NCI-H446 (cell line): ENCODE results near the gene CHMP2A.

Experiments used
- DNase-seq, 2 experiments: peaks; one replicate each; lab custom pipeline; 2025; lab: John Stamatoyannopoulos, UW

CHMP2A gene

GRCh38 chr19:58569943-58570670 lies 15.2 kb upstream of the CHMP2A start:
- DNase-seq, result no peak

DNA sequence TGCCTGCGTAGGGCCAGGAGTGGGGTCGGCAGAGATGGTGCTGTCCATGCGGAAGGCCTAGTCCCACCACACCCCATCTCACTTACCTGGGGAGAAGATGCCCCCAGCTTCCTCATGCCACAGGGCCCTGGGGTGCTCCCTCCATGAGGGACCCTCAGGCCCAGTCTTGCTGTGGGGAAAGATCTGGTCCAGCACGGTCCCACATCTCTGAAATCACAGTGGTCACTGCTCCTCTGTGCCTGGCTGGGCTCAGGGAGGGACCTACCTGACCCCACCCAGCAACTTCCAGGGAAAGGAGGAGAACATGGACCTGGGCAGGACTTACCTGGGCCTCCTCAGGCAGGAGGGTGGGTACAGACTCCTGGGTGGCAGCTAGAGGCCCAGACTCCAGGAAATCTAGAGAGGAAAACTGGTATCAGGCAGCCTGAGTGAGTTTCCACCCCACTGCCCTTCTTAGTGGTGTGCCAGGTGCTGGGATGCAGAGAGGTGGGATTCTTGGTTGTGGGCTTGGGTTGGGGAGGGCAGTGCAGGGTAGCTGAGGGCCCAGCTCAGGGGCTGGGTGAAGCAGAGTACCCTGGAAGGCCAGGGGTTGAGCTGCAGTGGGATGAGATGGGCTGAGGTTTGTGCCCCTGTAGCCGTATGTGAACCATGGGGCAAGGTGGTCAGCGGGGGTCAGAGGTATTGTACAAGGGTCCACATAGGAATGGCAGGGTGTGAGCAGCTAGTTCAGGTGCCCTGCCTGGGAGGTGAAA lies 14.5 kb upstream of the CHMP2A start:
- no peak for DNase-seq

GRCh38 chr19:58568453-58569130 lies 13.7 kb upstream of the CHMP2A start:
- no peak for DNase-seq

DNA sequence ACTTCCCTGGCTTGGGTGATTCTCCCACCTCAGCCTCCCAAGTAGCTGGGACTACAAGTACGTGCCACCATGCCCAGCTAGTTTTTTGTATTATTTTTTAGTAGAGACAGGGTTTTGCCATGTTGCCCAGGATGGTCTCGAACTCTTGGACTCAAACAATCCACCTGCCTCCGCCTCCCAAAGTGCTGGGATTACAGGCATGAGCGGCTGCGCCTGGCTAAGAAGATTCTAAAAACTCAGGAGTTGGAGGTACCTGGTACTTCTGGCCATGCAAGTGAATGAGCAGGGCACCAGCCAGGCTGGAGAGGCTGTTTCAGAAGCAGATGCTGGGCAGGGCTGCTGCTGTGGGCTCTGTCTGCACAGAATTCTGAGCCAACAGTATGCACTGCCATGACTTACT lies 12.1 kb upstream of the CHMP2A start:
- DNase-seq, result no peak

DNA sequence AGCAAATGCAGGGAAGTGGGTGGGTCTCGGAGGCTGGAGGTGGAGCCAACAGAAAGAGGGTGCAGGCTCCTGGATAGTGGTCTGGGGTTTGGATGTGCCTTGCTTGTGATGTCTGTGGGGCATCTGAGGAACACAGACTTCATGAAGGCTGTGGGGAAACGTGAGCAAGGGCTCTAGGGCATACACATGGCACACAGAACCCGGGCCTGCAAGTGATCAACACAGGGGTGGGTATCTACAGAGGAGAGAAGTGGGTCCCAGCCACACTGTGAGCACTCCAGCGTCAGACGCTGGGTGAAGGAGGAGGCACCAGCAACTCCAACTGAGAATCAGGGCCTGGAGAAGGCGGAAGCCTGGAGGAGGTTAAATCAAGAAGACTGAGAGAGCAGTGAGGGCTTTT lies 8.9 kb upstream of the CHMP2A start:
- DNase-seq, result no peak

- no peak for DNase-seq
Measured at GRCh38 chr19:58563034-58563573, 8.2 kb upstream of the CHMP2A start.

DNA sequence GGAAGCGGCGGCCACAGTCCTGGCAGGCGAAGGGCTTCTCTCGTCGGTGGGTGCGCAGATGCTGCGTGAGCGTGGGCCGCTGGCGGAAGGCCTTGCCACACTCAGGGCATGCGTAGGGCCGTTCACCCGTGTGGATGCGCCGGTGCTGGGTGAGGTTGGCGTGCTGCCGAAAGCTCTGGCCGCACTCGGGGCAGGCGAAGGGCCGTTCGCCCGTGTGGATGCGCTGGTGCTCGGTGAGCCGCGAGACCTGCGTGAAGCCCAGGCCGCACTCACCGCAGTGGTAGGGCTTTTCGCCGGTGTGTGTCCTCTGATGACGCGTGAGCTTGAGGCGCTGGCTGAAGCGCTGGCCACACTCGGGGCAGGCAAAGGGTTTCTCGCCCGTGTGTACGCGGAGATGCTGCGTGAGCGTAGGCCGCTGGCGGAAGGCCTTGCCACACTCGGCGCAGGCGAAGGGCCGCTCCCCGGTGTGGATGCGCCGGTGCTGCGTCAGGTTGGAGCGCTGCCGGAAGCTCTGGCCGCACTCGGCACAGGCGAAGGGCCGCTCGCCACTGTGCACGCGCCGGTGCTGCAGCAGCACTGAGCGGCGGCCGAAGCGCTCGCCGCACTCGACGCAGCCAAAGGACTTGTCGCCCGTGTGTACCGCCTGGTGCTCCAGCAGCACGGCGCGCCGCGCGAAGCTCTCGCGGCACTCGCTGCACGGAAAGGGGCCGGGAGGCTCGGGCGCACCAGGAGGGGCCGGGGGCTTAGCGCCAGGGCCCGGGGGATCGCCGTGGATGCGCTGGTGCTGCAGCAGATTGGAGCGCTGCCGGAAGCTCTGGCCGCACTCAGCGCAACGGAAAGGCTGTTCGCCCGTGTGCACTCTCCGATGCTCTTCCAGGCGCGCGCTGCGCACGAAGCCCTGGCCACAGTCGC lies 7.5 kb upstream of the CHMP2A start:
- DNase-seq, result no peak

DNA sequence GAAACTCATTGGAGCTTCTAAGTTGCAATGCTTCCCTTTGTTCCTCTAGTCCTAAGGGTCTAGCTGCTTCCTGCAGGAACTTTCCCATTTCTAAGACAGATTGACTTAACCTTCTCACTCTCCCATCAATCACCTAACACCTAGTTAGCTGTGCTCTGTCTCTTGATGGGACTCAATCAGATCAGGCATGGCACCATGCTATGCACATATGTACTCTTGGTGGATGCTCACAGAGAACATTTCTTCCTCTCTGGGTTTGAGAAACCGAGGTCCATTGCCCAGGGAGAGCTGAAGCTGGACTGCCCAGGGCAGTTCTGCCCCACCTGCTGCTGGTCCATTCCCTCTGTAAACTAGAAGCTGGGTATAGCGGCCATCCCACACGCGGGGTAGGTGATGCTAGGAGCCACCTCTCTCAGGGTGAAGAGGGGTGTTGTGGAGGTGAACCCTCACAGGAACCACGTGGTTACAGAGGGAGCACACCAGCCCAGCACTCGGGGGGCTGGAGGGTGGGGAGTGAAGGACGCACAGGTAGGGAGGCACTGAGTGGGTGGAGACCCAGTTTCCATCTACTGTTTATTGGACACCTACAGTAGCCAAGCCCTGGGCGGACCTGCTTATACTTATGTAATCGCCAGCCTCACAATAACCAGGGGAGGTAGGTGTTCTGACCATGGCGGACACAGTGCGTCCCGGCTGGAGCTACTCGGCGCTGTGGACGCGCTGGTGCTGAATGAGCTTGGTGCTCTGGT lies 6.6 kb upstream of the CHMP2A start:
- DNase-seq, result no peak

- DNase-seq, result no peak
Measured at GRCh38 chr19:58560921-58561320, 6.0 kb upstream of the CHMP2A start.

- no peak for DNase-seq
Measured at GRCh38 chr19:58560007-58560887, 5.3 kb upstream of the CHMP2A start.

- DNase-seq, result no peak
Measured at GRCh38 chr19:58559275-58560006, 4.5 kb upstream of the CHMP2A start.

DNA sequence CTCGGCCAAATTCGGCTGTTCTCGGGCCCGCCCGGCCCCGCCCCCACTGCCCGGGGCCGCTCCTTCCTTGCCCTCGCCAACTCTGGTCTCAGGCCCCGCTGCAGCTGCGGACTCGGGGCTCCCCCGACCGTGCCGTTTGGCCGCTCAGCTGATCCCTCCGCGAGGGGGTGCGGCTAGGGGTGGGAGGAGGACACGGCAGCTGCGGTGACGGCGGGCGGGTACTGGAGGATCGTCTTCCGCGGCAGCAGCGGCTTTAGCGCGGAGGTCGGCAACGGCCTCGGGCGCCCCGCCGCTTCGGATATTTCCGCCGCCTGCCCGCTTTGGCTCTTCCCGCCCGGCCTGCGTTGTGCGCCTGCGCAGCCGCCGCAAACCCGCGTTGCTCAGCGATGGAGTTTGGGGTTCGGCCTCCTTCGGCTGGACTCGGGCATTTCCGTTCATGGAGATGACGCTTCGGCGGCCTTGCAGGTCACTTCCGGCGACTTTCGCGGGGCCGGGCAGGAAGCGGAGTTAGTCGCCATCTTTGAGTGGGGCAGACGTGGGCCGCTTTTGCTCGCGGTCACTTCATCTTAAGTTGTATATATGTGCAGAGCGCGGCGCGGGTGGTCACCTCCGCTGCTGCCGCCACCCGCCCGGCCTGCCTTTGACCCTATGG lies 3.8 kb upstream of the CHMP2A start:
- no peak for DNase-seq

- no peak for DNase-seq
Measured at GRCh38 chr19:58558066-58558622, 3.2 kb upstream of the CHMP2A start, which contains the start of gene UBE2M. Gene UBE2M (minus strand): TSS chr19:58558611. CDS start chr19:58558381, 230 bp downstream.

DNA sequence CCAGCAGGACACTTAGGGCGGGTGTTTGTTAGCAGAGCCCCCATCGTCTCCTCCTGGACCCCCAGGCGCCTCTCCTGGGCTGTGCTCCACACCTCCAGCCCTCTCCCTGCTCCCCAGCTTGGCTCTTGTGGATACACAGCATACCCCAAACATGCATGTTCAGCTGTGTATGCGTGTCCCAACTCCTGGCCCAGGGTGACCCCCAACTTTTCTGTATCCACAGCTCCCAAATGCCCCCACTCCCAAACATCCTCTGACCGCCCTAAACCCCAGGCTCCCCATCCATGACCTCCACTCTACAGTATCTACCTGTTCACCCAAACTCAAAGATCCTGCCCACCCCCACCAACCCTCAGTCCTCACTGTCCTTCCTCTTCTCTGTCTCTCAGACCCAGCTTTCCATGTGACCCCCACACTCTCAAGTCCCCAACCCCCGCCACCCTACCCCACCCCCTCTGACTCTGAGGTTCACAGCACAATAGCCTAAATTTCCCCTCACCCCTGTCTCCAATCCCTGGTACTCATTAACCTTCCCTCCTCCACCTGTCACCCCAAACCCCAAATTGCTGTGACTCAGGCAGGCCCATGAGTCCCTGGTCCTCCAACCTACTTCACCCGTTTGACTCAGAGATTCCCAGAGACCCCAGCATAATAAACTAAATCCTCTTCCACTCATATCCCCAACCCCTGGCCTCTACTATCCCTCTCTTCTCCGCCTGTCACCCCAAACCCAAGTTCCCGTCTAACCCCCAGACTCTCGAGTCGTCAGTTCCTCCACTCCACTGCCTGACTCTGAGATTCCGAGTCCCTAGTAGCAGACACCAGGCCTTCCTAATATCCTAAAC lies 2.5 kb upstream of the CHMP2A start:
- no peak for DNase-seq

DNA sequence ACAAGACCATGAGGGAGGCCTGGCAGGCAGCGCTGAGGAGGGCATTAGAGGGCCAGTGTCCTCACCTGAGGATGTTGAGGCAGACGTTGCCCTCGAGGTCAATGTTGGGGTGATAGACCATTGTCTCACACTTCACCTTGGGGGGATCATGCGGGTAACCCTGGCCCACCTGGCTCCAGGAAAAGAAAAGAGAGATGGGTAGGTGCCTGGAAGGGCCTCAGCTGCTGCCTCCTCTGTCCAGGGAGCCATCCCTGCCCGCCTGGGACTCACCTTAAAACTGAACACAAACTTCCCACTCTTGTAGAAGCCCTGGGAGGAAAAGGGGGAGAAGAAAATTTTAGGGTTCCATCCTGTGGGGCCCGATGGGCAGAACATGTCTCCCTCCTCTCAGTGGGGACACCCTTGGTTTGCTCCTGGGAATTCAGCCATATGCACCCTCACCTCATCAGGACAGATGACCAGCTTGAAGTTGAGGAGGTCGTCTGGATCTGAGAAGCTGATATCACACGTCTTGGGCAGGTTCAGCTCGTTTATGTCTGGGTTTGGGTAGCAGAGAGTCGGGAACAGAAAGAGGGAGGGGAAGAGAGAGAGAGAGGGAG lies 1.8 kb upstream of the CHMP2A start:
- no peak for DNase-seq

DNA sequence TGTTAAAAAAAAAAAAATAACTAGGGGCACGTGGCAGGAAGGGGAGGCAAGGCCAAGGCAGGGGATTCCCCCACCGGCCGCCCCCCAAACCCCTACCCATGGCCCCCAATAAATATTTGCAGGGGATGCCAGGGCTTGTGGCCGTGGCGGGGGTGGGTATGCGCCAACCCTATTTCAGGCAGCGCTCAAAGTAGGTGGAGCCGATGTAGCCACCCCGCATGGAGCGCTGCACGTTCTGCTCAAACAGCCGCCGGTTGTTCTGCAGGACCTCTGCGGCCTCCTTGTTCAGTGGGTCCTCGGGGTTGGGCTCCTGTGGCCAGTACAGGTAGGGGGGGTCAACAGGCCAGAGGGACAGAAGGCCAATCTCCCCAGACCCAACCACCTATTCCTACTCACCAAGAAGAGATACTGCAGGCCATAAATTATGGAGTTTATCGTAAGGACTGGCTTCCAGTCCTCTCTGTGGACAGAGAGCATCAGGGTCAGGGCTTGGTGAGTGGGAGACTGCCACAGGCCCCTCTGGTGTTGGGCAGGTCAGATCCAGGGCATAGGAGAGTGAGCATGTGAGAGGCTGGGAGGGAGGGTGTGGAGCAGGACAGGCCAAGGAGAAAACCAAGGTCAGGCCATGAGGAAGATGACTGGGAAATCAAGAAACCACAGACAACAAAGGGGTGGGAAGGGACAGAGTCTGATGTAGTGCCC lies 1.2 kb upstream of the CHMP2A start:
- DNase-seq, result no peak
